Purkinje cell (primary cell): Measurements from ENCODE around the gene SH3BP4. TPM values are rescaled to one million over a fixed set of nuclear protein-coding genes. Genes with fewer than 3 reads are reported as not detected.

ENCODE experiments used
- polyA plus RNA-seq: library from polyadenylated mRNA; unstranded; fragments of >200 nt; fragmentation: Nextera tagmentation; gene quantifications from 2 replicates; pipeline ENCODE4 v1.2.1, GENCODE V29; 2014

Gene SH3BP4
- polyA plus RNA-seq, result 0.10 and 0.50 TPM in 2 replicates

DNA sequence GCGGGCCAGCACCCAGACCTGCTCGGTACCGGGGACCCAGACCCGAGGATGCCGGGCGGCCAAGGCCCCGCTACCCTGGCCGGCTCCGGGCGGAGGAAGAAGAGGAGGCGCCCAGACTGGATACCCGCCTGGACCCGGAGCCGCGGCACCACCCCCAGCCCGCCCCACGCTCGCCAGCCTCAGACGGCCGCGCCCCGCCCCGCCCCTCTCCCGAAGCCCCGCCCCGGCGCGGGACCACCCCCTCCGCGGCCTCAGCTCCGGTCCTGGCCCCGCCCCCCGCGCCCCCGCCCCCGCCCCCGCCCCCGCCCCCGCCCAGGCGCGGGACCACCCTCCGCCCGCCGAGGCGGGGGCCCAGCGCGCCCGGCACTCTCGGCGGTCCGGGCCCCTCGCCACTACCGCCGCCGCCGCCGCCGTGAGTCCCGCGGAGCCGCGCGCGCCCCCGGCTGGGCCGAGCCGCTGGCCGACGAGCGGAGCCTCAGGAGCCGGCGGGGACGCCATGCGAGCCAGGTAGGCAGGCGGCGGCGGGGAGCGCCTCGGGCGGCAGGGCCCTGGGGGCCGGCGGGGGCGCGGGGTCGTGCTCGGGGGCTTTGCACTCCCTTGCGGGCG is at the start of gene SH3BP4:
Gene SH3BP4 (plus strand): TSS at position 354 of the 606 bp plus-strand sequence. CDS start 82,986 bp downstream, outside the sequence.

